Stimulated activated CD4-positive, alpha-beta T cell treated with anti-CD3 and anti-CD28 coated beads, Interleukin-4, amount 100 ng/mL, for 4 hours (primary cell): Measurements from ENCODE around the gene EFCAB6.
A peak's percentile ranks its signal among the peaks of the same experiment; 100 is the strongest.

Source experiments
- DNase-seq, 2 experiments: peaks; one replicate each; pipeline ENCODE4 v3.0.0-alpha.2; 2020

The EFCAB6 gene, protein sequence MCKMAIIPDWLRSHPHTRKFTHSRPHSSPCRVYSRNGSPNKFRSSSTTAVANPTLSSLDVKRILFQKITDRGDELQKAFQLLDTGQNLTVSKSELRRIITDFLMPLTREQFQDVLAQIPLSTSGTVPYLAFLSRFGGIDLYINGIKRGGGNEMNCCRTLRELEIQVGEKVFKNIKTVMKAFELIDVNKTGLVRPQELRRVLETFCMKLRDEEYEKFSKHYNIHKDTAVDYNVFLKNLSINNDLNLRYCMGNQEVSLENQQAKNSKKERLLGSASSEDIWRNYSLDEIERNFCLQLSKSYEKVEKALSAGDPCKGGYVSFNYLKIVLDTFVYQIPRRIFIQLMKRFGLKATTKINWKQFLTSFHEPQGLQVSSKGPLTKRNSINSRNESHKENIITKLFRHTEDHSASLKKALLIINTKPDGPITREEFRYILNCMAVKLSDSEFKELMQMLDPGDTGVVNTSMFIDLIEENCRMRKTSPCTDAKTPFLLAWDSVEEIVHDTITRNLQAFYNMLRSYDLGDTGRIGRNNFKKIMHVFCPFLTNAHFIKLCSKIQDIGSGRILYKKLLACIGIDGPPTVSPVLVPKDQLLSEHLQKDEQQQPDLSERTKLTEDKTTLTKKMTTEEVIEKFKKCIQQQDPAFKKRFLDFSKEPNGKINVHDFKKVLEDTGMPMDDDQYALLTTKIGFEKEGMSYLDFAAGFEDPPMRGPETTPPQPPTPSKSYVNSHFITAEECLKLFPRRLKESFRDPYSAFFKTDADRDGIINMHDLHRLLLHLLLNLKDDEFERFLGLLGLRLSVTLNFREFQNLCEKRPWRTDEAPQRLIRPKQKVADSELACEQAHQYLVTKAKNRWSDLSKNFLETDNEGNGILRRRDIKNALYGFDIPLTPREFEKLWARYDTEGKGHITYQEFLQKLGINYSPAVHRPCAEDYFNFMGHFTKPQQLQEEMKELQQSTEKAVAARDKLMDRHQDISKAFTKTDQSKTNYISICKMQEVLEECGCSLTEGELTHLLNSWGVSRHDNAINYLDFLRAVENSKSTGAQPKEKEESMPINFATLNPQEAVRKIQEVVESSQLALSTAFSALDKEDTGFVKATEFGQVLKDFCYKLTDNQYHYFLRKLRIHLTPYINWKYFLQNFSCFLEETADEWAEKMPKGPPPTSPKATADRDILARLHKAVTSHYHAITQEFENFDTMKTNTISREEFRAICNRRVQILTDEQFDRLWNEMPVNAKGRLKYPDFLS (N-terminal part only)

DNA sequence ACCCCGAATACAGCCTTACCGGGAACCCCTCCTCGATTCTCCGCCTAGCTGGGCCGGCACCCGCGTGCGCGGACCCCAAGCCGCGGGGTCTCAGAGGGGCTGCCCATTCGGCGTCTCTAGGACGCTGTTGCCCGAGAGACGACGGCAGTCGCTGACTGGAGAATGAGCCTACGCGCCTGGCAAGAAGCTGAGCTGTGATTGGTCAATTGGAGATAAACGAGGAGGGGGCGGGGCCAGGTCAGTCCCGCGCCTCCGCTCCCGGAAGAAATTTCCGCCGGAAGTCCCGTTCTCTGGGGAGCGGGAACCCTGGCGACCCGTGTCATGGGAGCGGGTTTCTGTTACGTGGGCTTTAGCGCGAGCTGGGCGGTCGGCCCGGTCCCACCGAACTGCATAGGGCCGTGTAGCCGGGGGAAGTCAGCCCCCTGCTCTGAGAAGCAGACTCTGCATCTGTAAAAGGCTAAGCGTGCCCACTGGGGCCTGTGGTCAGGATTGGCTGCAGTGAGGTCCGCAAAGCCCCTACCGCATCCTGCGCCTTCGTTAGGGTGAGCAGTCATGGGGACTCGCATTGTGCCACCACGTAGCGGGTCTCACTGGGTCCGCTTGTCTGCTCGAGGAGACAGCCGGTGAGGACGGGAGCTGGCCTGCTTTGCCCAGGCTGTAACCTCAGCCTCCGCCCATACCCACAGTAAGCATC is at the start of gene EFCAB6:
TSS of gene EFCAB6 (minus strand) at position 157 of the 694 bp plus-strand sequence. CDS start 29,987 bp downstream, outside the sequence.
- peak; percentile 87 to 88 for DNase-seq

DNA sequence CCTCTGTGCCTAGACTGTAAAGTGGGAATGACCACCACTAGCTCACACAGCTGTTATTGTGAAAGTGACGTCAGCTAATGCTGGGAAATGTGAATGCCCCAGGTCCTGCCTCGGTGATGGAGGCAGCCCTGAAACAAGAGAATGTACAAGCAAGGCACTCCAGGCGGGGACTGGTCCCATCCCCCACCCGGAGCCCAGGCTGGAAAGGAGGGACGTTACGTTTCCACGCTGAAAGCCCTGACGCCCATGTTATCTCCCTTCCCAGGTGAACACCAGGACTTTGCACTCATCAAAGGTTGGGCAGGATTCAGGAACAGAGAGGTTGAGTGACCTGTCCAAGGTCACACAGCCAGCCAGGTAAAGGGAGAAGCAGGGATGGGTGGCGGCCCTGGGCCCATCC is 49.4 kb upstream of the EFCAB6 start:
- no peak for DNase-seq

DNA sequence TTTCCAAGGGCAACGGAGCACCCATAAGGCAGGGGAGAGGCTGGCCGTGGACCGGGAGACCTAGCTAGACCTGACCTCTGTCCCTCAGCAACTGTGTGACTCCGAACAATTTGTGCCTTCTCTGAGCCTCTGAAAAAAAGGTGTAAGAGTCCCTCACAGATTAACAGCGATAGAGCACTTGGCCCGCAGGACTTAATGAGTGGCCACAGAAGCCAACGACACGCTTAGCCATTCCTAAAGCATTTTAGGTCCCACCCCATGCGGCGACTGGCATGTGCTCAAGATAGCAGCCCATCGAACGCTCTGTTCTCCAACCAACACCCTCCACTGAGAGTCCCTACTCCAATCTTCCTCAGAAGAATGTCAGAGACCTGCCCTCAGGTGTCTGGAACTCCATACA is 48.7 kb upstream of the EFCAB6 start:
- no peak for DNase-seq

DNA sequence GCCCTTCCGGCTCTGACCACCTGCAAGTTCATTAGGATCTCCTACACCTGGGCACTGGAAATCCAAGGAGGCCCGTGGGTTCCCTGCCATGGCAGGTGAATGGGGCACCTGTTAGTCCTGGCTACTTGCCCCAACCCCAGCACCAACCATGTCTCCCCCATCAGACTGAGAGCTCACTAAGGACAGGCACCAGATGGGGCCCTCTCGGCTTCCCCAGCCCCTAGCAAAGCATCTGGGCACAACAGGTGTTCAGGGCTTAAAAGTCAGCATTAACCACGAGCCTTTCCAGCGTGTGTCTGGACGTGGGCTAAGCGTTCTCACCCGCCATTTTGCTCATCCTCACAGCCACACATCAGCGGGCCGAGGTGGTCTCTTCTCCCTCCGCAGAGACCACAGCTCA is 48.0 kb upstream of the EFCAB6 start:
- no peak for DNase-seq

DNA sequence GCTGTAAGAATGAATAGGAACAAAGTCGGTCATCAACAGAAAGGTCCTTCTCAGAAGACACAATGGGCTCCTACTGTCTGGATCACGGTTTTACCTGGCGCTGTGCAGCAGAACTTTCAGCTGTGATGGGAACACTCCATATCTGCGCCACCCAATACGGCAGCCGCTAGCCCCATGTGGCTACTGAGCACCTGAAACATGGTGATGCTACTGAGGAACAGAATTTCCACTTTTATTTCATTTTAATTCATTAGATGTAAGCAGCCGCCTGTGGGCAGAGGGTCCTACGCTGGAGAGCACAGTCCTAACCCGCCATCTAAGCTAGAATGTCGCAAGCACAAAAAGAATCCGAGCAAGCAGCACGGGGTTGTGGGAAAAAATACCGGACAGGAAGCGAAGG is 47.5 kb upstream of the EFCAB6 start:
- DNase-seq: no peak

DNA sequence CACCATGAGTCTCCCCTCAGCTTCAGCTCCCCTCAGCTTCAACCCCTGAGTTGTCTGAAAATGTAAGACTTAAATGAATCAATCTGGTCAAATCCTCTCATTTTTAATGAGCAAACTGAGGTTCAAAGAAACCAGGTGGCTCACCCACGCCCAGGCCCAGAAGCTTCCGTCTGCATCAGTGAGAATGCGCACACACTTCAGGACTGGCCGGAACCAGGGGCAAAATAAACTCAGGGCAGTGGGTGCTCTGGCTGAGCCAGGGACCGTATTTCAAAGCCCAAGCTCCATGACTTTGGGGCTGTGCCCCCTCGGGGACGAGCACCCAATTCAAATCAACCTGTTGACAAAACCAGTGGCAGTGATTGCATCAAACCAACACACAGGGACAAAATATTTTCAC is 47.1 kb upstream of the EFCAB6 start:
- DNase-seq: no peak

DNA sequence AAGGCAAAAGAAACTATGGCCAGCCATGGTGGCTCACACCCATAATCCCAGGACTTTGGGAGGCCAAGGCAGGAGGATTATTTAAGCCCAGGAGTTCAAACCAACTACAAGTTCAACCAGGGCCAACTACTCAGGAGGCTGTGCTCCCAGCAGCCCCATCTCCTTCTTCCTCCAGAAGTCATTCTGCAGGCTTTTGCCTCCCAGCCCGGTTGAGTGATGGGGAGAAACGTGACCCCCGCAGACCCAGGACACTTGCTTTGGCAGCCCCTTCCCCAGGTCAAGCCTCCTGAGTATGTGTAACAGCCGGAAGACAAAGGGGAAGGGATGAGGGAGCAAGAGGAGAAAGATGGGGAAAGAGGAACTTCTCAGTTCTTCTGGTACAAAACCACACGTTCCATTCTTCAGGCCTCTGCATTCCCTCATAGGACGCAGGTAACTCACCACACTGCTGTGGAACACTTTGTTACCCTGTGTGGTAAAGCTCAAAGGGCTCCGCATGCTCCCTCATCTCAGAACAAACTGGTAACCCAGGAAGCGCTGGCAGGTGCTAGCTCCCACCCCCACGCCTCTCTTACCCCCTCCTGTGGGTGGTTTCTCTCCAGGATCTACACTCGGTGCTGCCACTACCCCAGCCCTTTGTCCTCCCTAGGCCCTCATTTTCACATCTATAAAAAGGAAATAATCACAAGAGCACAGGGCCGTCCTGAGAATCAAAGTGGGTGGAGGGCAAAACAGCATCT is 46.2 kb upstream of the EFCAB6 start:
- no peak for DNase-seq

DNA sequence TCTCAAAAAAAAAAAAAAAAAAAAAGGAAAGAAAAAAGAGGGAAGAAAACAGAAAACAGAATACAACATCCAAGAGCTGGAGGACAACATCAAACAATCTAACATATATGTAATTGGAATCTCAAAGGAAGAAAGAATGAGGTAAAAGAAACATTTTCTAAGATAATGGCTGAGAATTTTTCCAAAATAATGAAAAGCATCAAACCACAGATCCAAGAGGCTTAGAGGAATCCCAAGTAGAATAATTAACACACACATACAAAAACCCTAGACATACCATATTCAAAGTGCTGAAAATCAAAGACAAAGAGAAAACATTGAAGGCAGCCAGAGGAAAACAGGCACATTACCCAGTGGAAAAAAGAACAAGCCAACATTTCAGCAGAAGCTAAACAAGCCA is 45.3 kb upstream of the EFCAB6 start:
- no peak for DNase-seq

DNA sequence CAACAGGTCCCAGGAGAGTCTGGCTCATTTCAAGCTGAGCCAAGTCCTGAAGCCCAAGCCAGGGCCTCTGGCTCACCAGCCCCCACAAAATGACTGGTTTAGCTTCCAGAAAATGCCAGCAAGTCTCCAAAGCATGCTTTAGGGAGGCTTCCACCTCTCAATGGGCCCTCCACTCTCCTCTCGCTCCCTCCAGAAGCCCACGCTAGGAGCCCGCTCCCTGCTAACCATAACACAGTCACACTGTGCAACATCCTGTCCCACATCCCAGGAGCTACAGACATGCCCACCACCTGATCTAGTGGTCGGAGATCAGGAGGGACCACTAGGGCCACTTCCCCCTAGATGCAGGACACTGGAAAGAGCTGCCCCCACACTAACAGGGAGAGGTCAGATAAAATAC is 43.3 kb upstream of the EFCAB6 start:
- no peak for DNase-seq

DNA sequence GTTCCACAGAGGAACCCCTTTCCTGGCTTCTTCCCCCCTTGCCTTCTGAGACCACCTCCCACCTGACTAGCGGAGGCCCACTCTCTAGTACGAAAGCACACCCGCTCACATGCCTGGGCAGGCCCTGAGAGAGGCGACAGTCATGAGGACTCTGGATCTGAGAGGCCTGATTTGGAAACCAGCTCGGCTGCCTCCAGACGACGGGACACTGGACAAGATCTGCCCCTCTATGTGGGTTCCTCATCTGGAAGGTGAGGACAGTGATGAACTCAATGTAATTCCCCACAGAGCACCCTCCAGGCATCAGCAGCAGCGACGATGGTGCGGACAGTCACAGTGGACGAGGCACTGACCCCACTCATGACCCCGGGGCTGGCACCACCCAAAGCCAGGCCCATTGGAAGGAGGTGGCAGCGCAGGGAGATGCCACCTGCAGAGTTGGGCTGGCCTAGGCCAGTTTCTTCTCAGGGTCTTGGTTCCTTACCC is 42.7 kb upstream of the EFCAB6 start:
- no peak for DNase-seq

DNA sequence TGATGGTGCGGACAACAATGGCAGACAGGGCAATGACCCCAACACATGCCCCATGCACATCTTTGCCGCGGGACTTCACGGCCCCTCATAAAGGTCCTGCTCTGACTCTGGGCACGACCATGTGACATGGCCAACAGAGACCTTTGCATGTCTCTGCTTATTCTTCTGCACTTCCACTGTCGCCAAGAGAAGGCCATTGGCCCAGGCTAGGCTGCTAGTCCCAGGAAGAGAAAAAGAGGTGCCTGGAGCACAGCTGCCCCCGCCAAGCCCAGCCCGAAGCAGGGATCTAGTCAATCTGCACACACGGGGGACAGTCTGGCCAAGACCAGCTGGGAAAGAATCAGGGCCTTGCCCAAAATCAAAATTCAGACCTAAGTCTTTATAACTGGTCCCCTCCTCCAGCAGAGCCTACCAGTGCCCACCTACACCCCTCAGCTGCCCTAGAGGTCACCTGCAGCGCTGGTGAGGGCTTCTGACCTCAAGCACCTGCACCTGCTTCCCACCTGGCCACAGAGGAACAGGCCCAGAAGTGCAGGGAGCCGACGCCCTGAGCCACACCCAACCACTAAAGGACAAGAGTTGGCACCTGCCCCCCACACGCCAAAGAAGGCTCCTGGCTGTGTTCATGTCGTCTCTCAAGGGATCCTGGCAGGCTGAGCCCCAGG is 42.1 kb upstream of the EFCAB6 start:
- DNase-seq: no peak

DNA sequence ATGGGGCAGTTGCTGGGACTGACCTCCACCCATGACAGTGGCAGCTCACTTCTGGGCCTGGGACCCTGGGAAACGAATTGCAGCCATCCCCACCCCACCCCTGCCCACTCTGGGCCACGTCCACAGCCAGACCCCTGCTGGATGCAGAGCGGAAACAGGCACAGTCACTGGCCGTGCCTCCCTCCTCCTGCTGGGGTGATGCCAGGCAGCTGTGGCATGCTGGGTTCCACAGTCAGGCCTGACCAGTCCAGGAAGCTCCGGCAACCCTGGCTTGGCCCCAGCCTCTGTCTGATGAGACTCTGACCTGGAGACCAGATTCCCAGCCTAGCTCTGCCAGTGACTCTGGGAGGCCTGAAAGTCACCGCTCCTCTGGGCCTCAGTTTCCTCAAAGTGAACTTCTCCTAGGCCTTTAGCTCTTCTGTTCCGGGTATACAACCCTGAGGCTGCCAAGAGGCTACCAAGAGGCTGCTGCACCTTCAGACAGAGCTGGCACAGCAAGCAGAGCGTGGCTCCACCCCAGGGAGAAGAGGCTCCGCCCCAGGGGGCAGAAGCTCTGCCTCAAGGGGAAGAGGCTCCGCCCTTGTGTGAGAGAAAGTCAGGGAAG is 41.3 kb upstream of the EFCAB6 start:
- no peak for DNase-seq

DNA sequence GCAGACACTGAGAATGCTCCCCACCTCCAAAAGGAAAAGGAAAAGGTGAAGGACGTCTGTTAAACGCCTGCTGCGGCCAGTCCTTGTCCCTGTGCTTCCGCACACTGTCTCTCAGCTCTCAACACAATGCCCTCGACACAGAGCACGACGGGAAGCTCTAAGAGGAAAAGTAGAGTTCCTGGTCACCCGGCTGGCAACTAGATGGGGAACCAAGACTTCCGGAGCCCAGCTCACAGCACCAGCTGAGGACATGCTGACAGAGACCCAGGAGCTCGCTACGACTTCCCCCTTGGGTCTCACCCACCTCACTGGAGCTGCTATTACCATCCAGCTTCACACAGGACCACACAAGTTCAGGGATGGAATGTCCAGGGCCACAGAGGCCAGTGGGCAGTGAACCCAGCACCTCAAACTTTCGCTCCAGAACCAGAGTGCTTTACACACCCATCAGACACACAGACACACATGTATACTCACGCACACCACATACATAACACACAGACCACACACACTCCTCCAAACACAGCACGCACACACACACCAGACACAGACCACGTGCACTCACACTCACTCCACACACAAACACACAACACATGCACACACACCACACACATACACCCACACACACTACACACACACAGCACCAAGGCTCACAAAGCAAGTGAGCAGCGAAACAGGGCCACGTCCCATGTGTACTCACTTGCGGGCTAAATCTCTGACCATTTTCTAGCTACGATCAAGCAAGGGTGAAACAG is 40.6 kb upstream of the EFCAB6 start:
- DNase-seq: no peak

DNA sequence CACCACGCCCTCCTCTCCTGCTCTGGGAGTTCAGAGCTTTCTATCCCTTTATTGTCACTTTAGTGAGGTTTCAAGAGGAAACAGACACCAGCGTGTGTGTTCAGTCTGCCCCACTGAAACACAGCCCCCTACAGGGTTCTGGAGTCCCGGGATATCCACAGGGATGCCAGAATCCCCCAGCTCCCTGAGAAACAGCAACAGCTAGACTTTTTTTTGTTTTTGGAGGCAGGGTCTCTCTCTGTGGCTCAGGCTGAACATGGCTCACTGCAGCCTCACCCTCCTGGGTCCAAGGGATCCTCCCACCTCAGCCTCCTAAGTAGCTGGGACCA is 39.8 kb upstream of the EFCAB6 start:
- DNase-seq: no peak

DNA sequence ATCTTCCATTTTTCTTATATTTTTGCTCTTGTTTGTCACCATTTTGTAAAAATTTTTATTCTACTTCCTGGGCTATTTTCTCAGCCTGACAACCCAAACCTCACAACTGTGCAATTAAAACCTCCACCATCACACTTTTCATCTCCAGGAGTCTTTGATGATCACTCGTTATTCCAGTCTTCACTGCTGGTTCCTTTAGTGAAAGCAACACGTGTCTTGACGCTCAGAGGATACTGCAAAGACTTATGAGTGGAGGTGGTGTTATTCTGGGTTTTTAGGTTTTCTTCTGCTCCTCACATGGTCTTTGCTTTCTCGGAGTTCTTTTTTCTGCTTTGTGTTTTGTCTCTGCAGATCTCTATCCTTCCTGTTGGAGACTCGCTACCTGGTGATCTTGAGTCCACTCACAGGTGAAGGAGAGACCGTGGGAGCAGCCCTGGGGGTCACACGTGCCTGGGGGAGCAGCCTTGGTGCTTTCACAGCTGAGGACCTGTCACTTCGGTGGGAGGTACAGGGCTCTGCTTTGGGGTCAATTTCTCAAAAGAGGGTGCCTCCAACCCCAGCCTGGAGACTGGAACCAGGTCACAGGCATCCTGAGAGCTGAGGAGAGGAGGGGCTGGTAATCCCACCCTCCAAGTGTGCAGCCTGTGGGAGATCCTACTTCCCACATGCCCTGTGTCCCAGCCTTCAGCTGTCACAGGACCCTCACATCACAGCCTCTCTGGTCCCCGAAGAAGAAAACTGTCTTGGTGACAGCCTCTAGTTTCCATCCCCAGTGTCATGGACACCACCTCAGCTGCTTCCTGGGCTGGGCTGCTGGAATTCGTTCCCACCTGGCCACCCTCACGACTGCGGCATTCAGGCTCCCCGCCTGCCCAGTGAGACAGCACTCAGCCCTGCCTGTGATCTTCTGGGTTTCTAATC is 39.2 kb upstream of the EFCAB6 start:
- no peak for DNase-seq

DNA sequence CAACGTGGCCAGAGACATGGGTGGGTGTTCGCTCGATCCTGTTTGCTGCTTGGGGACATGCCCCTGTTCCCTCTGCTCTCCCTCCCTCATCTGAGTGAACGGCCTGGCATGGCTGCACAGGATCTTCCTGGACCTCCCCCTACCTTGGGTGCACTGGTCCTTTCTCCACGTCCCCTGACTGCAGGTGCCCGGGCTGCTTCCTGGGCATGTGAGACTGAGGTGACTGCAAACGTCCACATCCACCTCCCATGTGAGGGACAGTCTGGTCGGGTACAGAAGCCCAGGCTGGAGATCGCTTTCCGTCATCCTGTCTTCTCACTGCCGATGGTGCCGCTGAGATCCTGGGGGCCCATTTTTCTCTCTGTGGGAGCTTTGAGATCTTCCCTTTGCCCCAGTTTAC is 38.4 kb upstream of the EFCAB6 start:
- no peak for DNase-seq

DNA sequence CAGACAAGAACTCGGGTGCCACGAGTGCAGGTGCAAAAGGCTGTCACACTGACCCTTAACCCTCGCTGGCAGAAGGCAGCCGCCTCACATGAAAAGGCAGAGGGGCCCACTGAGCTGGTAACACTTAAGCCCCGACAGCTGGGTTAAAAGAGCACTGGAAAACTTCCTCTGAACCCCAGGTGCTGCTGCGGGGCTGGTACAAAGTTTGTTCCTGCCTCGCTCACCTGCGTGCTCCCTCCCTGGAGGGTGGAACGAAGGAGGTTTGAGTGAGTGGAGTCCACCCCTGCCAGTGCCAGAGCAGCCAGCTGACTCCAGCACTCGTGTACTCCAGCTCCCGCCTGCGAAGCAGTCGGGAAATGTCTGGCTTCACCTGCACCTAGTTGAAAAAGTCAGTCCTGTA is 37.6 kb upstream of the EFCAB6 start:
- no peak for DNase-seq

DNA sequence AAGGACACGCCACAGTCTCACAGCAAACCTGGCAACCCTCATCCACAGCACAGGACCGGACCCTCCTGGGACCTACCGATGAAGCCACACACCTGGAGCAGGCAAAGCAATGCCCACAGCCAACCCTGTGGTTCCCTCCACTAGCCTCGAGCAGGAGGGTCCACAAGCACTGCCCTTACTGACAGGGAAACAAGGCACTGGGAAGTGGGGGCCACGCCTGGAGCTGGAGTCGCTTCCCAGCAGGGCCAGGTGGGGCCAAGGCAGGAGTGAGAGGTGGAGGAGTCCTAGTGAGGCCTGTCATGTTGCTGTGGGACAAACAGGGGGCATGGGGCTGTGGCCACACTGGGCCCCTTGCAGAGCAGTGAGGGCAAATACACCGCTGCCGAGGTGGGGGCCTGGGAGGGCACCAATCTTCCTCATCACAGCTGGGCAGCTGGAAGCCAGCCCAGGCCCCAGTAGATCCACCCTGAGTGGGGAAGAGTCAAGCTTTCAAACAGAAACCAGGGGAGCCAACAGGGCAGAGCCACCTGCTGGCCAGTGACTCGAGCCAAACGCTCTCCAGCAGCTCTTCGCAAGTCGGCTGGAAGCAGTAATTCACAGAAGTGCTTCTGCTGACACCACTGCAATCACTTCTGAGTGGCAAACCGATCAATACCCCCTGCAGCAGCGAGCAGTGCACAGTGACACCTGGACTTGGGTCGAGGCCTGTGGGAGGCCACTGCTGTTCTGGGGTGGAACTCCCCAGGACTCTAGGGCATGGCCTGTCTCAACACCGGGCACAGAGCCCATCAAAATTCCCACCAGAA is 36.5 kb upstream of the EFCAB6 start:
- no peak for DNase-seq
